Measurements from ENCODE around the gene SNORC.

The SNORC gene

DNA sequence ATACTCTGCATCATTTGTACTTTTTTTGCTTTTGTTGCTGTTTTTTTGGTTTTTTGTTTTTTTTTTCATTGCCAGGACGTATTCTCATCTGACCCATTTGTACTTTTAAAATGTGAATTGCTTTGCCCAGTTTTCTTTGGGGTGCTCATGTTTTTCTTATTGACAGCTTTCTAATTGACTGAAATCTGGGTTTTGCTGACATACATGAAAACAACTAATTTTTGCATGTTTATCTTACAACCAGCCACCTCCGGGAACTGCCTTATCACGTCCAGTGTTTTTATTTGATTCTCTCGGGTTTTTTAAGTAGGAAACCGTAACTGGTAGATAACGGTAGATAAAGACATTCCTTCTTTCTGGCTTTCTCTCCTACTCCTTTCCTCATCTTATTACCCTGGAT, 38.6 kb downstream of the SNORC start:
- POLR2A ChIA-PET, result no interaction called here
- DNase-seq (ENCODE audit: extremely low spot score), result no peak
- CTCF ChIA-PET, result no interaction called here
- TF ChIP-seq NFRKB (IDR thresholded peaks at IDR 0.05) (no peak), HDGF (IDR thresholded peaks at IDR 0.05; ENCODE audit: borderline replicate concordance) (no peak), L3MBTL2 (conservative IDR thresholded peaks at IDR 0.05) (no peak), FOXK2 (IDR thresholded peaks at IDR 0.05) (no peak), ELF4 (IDR thresholded peaks at IDR 0.05) (no peak), SUZ12 (IDR thresholded peaks at IDR 0.05) (no peak), SP1 (IDR thresholded peaks at IDR 0.05) (no peak), TARDBP (IDR thresholded peaks at IDR 0.05) (no peak), CTBP1 (IDR thresholded peaks at IDR 0.05; ENCODE audit: borderline replicate concordance) (no peak)
- TF ChIP-seq, protein P1, sequence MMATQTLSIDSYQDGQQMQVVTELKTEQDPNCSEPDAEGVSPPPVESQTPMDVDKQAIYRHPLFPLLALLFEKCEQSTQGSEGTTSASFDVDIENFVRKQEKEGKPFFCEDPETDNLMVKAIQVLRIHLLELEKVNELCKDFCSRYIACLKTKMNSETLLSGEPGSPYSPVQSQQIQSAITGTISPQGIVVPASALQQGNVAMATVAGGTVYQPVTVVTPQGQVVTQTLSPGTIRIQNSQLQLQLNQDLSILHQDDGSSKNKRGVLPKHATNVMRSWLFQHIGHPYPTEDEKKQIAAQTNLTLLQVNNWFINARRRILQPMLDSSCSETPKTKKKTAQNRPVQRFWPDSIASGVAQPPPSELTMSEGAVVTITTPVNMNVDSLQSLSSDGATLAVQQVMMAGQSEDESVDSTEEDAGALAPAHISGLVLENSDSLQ (IDR thresholded peaks at IDR 0.05), result no peak

DNA sequence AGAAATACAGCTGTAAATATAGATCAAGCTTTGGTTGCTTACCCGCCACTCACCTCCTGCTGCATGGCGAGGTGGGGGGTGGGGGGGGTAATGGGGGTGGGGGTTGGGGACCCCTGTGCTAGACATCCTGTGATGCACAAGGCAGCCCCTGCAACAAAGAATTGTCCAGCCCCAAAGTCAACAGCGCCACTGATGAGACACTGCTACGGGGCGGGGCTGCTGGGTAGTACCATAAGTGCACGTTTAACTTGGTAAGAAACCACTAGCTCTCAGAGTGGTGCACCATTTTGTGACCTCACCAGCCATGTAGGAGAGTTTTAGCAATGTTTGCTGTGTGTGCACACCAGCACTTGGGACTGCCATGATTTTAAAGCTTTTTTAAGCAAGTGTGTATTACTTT, 40.3 kb downstream of the SNORC start:
- TF ChIP-seq, protein P1 (IDR thresholded peaks at IDR 0.05), result no peak
- TF ChIP-seq LEF1 (IDR thresholded peaks at IDR 0.05; ENCODE audit: borderline replicate concordance) (no peak), SP1 (IDR thresholded peaks at IDR 0.05) (no peak), ZNF384 (IDR thresholded peaks at IDR 0.05) (no peak), HDGF (IDR thresholded peaks at IDR 0.05; ENCODE audit: borderline replicate concordance) (no peak), SUZ12 (IDR thresholded peaks at IDR 0.05) (no peak), CTBP1 (IDR thresholded peaks at IDR 0.05; ENCODE audit: borderline replicate concordance) (no peak), ELF4 (IDR thresholded peaks at IDR 0.05) (no peak), FOXA1 (IDR thresholded peaks at IDR 0.05) (no peak), FOXM1 (IDR thresholded peaks at IDR 0.05; ENCODE audit: borderline replicate concordance) (no peak), FOXK2 (IDR thresholded peaks at IDR 0.05) (no peak), BHLHE40 (IDR thresholded peaks at IDR 0.05; ENCODE audit: borderline replicate concordance) (no peak), ARNT (IDR thresholded peaks at IDR 0.05) (no peak)
- no peak for DNase-seq (ENCODE audit: extremely low spot score)
- ChIA-PET CTCF (no interaction called here), POLR2A (no interaction called here)

DNA sequence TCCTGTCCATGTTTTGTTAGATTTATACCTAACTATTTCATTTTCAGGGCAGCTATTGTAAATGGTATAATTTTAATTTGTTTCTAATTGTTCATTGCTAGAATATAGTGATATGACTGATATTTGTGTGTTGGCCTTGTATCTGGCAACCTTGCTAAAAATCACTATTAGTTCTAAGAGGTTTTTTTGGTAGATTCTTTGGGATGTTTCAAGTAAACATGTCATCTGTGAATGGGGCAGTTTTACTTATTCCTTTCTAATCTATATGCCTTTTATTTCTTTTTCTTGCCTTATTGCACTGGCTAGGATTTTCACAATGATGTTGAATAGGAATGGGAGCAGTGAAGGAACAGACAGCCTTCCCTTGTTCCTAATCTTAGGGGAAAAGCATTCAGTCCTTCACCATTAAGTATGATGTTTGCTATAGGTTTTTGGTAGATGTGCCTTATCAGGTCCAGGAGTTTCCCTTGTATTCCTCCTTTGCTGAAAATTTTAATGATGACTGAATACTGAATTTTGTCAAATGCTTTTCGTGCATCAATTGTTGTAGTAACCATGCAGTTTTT, 41.7 kb downstream of the SNORC start:
- ChIA-PET CTCF (no interaction called here), POLR2A (no interaction called here)
- DNase-seq (ENCODE audit: extremely low spot score), result no peak
- TF ChIP-seq FOXM1 (IDR thresholded peaks at IDR 0.05; ENCODE audit: borderline replicate concordance), result no peak
- TF ChIP-seq ZNF384 (IDR thresholded peaks at IDR 0.05), result no peak
- TF ChIP-seq, protein P1 (IDR thresholded peaks at IDR 0.05), result no peak
- TF ChIP-seq BHLHE40 (IDR thresholded peaks at IDR 0.05; ENCODE audit: borderline replicate concordance), result no peak
- no peak for TF ChIP-seq FOXK2 (IDR thresholded peaks at IDR 0.05)
- TF ChIP-seq CTBP1 (IDR thresholded peaks at IDR 0.05; ENCODE audit: borderline replicate concordance), result no peak
- no peak for TF ChIP-seq NFRKB (IDR thresholded peaks at IDR 0.05)
- TF ChIP-seq FOXA1 (IDR thresholded peaks at IDR 0.05), result no peak
- no peak for TF ChIP-seq LEF1 (IDR thresholded peaks at IDR 0.05; ENCODE audit: borderline replicate concordance)
- no peak for TF ChIP-seq SUZ12 (IDR thresholded peaks at IDR 0.05)
- no peak for TF ChIP-seq L3MBTL2 (conservative IDR thresholded peaks at IDR 0.05)

DNA sequence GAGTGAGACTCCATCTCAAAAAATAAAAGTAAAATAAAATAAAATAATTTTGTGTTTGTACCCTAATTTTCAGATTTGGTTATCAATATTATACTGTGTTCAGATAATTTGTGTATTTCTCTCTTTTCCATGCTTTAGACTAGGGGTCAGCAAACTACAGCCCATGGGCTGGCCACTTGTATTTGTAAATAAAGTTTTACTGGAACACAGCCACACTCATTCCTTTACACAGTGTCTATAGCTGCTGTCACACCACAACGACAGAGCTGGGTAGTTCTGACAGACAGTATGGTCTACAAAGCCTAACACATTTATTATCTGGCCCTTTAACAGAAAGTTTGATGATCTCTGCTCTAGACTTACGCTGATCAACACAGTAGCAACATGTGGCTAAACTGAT, 43.8 kb downstream of the SNORC start:
- TF ChIP-seq CTBP1 (IDR thresholded peaks at IDR 0.05; ENCODE audit: borderline replicate concordance) (no peak), LEF1 (IDR thresholded peaks at IDR 0.05; ENCODE audit: borderline replicate concordance) (no peak), L3MBTL2 (conservative IDR thresholded peaks at IDR 0.05) (no peak), TARDBP (IDR thresholded peaks at IDR 0.05) (no peak), SP1 (IDR thresholded peaks at IDR 0.05) (no peak), ELF4 (IDR thresholded peaks at IDR 0.05) (no peak), FOXM1 (IDR thresholded peaks at IDR 0.05; ENCODE audit: borderline replicate concordance) (no peak), ARNT (IDR thresholded peaks at IDR 0.05) (no peak), NFRKB (IDR thresholded peaks at IDR 0.05) (no peak)
- TF ChIP-seq, protein P1 (IDR thresholded peaks at IDR 0.05), result no peak
- CTCF ChIA-PET, result no interaction called here
- POLR2A ChIA-PET, result no interaction called here
- DNase-seq (ENCODE audit: extremely low spot score), result no peak

DNA sequence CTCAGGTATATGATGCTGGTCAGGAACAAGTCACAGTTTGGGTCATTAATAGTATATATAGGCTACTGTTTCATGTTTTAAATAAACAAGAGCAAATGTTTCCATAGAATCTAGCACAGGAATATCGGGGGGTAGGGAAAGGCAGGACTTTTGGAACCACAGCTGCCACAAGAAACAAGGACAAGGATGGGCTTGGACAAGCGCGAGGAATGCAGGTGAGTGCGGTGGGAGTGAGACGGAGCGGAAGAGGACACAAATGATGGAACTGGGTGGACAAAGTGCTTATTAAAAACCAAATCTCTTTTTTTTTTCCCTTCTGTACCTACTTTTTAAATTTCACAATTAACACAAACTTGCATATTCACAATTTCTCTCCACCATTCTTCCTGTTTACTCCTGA, 49.1 kb downstream of the SNORC start:
- no peak for DNase-seq (ENCODE audit: extremely low spot score)
- ChIA-PET CTCF (no interaction called here), POLR2A (no interaction called here)
- no peak for TF ChIP-seq FOXK2 (IDR thresholded peaks at IDR 0.05)
- no peak for TF ChIP-seq CTBP1 (IDR thresholded peaks at IDR 0.05; ENCODE audit: borderline replicate concordance)
- TF ChIP-seq BHLHE40 (IDR thresholded peaks at IDR 0.05; ENCODE audit: borderline replicate concordance), result no peak
- TF ChIP-seq, protein P1 (IDR thresholded peaks at IDR 0.05), result no peak
- no peak for TF ChIP-seq FOXM1 (IDR thresholded peaks at IDR 0.05; ENCODE audit: borderline replicate concordance)
- no peak for TF ChIP-seq HDGF (IDR thresholded peaks at IDR 0.05; ENCODE audit: borderline replicate concordance)
- no peak for TF ChIP-seq LEF1 (IDR thresholded peaks at IDR 0.05; ENCODE audit: borderline replicate concordance)
- no peak for TF ChIP-seq NFRKB (IDR thresholded peaks at IDR 0.05)
- no peak for TF ChIP-seq FOXA1 (IDR thresholded peaks at IDR 0.05)
- TF ChIP-seq TARDBP (IDR thresholded peaks at IDR 0.05), result no peak
- TF ChIP-seq ARNT (IDR thresholded peaks at IDR 0.05), result no peak
- no peak for TF ChIP-seq SP1 (IDR thresholded peaks at IDR 0.05)
- TF ChIP-seq L3MBTL2 (conservative IDR thresholded peaks at IDR 0.05), result no peak
- no peak for TF ChIP-seq SUZ12 (IDR thresholded peaks at IDR 0.05)
- TF ChIP-seq ELF4 (IDR thresholded peaks at IDR 0.05), result no peak
- no peak for TF ChIP-seq ZNF384 (IDR thresholded peaks at IDR 0.05)

Measured in HEK293T (cell line).